WTC11 (cell line): ENCODE data around the gene TIPARP. TPM values are rescaled to one million over a fixed set of nuclear protein-coding genes. Genes with fewer than 3 reads are reported as not detected.

ENCODE experiments used
- ATAC-seq: fragments of 200-7000 bp; cut with Tn5 transposase; 2 replicates; pipeline ENCODE4 v1.10.0; 2021; ENCODE audit warnings: mild to moderate bottlenecking, moderate library complexity
- CTCF ChIA-PET: fragments of 300-600 bp; sonication (Branson Sonifier 250); formaldehyde crosslinking; loops from one replicate; lab custom pipeline; 2021; ENCODE audit warnings: antibody characterized with exemption; lab: Charles Lee
- POLR2A ChIA-PET: fragments of 350-600 bp; sonication (Branson Sonifier 250); formaldehyde crosslinking; loops from one replicate; lab custom pipeline; 2021; ENCODE audit warnings: antibody characterized with exemption; lab: Charles Lee
- DNase-seq: peaks from one replicate; pipeline ENCODE4 v3.0.0; 2021; ENCODE audit warnings: low spot score
- H3K27ac Mint-ChIP-seq: 2 replicates; pipeline ENCODE4 v1.8.0; 2021; ENCODE audit warnings: mixed read lengths
- H3K27me3 Mint-ChIP-seq: 2 replicates; pipeline ENCODE4 v1.8.0; 2021; ENCODE audit warnings: low read depth, mild to moderate bottlenecking, moderate library complexity, mixed read lengths
- H3K36me3 Mint-ChIP-seq: 2 replicates; pipeline ENCODE4 v1.8.0; 2021; ENCODE audit warnings: mixed read lengths
- H3K4me1 Mint-ChIP-seq: 2 replicates; pipeline ENCODE4 v1.8.0; 2022; ENCODE audit warnings: mixed read lengths
- H3K4me3 Mint-ChIP-seq: 2 replicates; pipeline ENCODE4 v1.8.0; 2021; ENCODE audit warnings: mild to moderate bottlenecking, moderate library complexity, mixed read lengths
- H3K9me3 Mint-ChIP-seq: 2 replicates; pipeline ENCODE4 v1.8.0; 2021; ENCODE audit warnings: mixed read lengths
- AR ChIP-seq: fragments of 250-450 bp; sonication (Bioruptor Pico); IDR thresholded peaks from 2 replicates; pipeline ENCODE4 v1.9.0; 2021; ENCODE audit warnings: mild to moderate bottlenecking
- ATF1 ChIP-seq: sonication (generic); formaldehyde crosslinking; IDR thresholded peaks from 2 replicates; pipeline ENCODE4 v1.8.1; 2023; ENCODE audit warnings: mild to moderate bottlenecking, moderate library complexity, missing genetic modification reagents
- ATF2 ChIP-seq: sonication (generic); formaldehyde crosslinking; IDR thresholded peaks from 2 replicates; pipeline ENCODE4 v1.8.1; 2022; ENCODE audit warnings: low read depth, missing genetic modification reagents, borderline replicate concordance
- CBFB ChIP-seq: sonication (generic); formaldehyde crosslinking; IDR thresholded peaks from 2 replicates; pipeline ENCODE4 v1.8.1; 2022; ENCODE audit warnings: mild to moderate bottlenecking, low read depth, missing genetic modification reagents
- CDX4 ChIP-seq: fragments of 250-450 bp; sonication (Bioruptor Pico); IDR thresholded peaks from 2 replicates; pipeline ENCODE4 v1.9.0; 2021; ENCODE audit warnings: moderate library complexity, mild to moderate bottlenecking, inconsistent platforms, borderline replicate concordance
- E2F5 ChIP-seq: sonication (generic); formaldehyde crosslinking; IDR thresholded peaks from 2 replicates; pipeline ENCODE4 v1.8.1; 2022; ENCODE audit warnings: mild to moderate bottlenecking, moderate library complexity, missing genetic modification reagents
- ERG ChIP-seq: fragments of 250-450 bp; sonication (Bioruptor Pico); IDR thresholded peaks from 2 replicates; pipeline ENCODE4 v1.8.0; 2021; ENCODE audit warnings: mild to moderate bottlenecking
- ESRRA ChIP-seq: sonication (generic); formaldehyde crosslinking; IDR thresholded peaks from 2 replicates; pipeline ENCODE4 v1.8.1; 2022; ENCODE audit warnings: mild to moderate bottlenecking, missing genetic modification reagents, borderline replicate concordance
- FOXP1 ChIP-seq: sonication (generic); formaldehyde crosslinking; IDR thresholded peaks from 2 replicates; pipeline ENCODE4 v1.8.0; 2022; ENCODE audit warnings: missing genetic modification reagents, mild to moderate bottlenecking, moderate library complexity, borderline replicate concordance
- HMGA2 ChIP-seq: fragments of 250-450 bp; sonication (Bioruptor Pico); IDR thresholded peaks from 2 replicates; pipeline ENCODE4 v1.4.0; 2021; ENCODE audit warnings: mild to moderate bottlenecking, moderate library complexity
- IRF1 ChIP-seq: sonication (generic); formaldehyde crosslinking; IDR thresholded peaks from 2 replicates; pipeline ENCODE4 v1.8.0; 2023; ENCODE audit warnings: missing genetic modification reagents
- MAX ChIP-seq: sonication (generic); formaldehyde crosslinking; IDR thresholded peaks from 2 replicates; pipeline ENCODE4 v1.8.0; 2022; ENCODE audit warnings: mild to moderate bottlenecking, missing genetic modification reagents
- RELA ChIP-seq: sonication (generic); formaldehyde crosslinking; IDR thresholded peaks from 2 replicates; pipeline ENCODE4 v1.8.1; 2022; ENCODE audit warnings: missing genetic modification reagents, mild to moderate bottlenecking, borderline replicate concordance
- RORB ChIP-seq: fragments of 250-450 bp; sonication (Bioruptor Pico); IDR thresholded peaks from 2 replicates; pipeline ENCODE4 v1.9.0; 2021; ENCODE audit warnings: mild to moderate bottlenecking
- ZBTB21 ChIP-seq: sonication (generic); formaldehyde crosslinking; IDR thresholded peaks from 2 replicates; pipeline ENCODE4 v1.8.1; 2023; ENCODE audit warnings: mild to moderate bottlenecking, missing genetic modification reagents, borderline replicate concordance
- ZBTB43 ChIP-seq: sonication (generic); formaldehyde crosslinking; IDR thresholded peaks from 2 replicates; pipeline ENCODE4 v1.8.1; 2023; ENCODE audit warnings: mild to moderate bottlenecking, missing genetic modification reagents
- ZNF121 ChIP-seq: sonication (generic); formaldehyde crosslinking; IDR thresholded peaks from 2 replicates; pipeline ENCODE4 v1.8.0; 2023; ENCODE audit warnings: missing genetic modification reagents
- ZNF281 ChIP-seq: sonication (generic); formaldehyde crosslinking; IDR thresholded peaks from 2 replicates; pipeline ENCODE4 v1.8.0; 2023; ENCODE audit warnings: mild to moderate bottlenecking, missing genetic modification reagents
- ZNF423 ChIP-seq: fragments of 250-450 bp; sonication (Bioruptor Pico); IDR thresholded peaks from 2 replicates; pipeline ENCODE4 v2.1.2; 2022; ENCODE audit warnings: mild to moderate bottlenecking, moderate library complexity
- total RNA-seq: library from RNA; stranded (reverse); gene quantifications from 3 replicates; pipeline ENCODE4 v1.2.3, GENCODE V29; 2021

Gene TIPARP
- total RNA-seq, 1 experiment from 2014 or later = 5.6 TPM

GRCh38 chr3:156627946-156628569 lies 46.3 kb upstream of the TIPARP start:
- H3K9me3 Mint-ChIP-seq = no peaks in the 10 kb centered on the region
- CTCF ChIA-PET = interaction anchor here (1.5 kb wide), 1 partner anchor 47 kb away, joined by 3 read pairs; no protein-coding TSS in a partner anchor
- peaks cover 32% of the 10 kb centered on the region for H3K4me1 Mint-ChIP-seq
- POLR2A ChIA-PET = interaction anchor here (0.8 to 1.1 kb wide), 2 partner anchors 9 to 72 kb away, joined by 3 to 4 read pairs; no protein-coding TSS in a partner anchor
- TF ChIP-seq ESRRA (CRISPR knock-in tag) (no peak), ERG (no peak), ZBTB21 (no peak), ATF1 (CRISPR knock-in tag) (no peak), IRF1 (CRISPR knock-in tag) (no peak), CDX4 (CRISPR knock-in tag) (no peak), RORB (CRISPR knock-in tag) (no peak), AR (CRISPR knock-in tag) (no peak), HMGA2 (CRISPR knock-in tag) (no peak), CBFB (CRISPR knock-in tag) (no peak)
- no peak overlapping the region for H3K4me3 Mint-ChIP-seq
- no peaks in the 10 kb centered on the region for H3K36me3 Mint-ChIP-seq
- ATAC-seq = no peak
- H3K27ac Mint-ChIP-seq = no peak overlapping the region
- H3K27me3 Mint-ChIP-seq = no peaks in the 10 kb centered on the region
- DNase-seq = no peak

GRCh38 chr3:156628836-156629618 lies 45.4 kb upstream of the TIPARP start:
- peaks cover 32% of the 10 kb centered on the region for H3K4me1 Mint-ChIP-seq
- no peak overlapping the region for H3K27ac Mint-ChIP-seq
- no peaks in the 10 kb centered on the region for H3K27me3 Mint-ChIP-seq
- H3K9me3 Mint-ChIP-seq = no peaks in the 10 kb centered on the region
- DNase-seq (no peak), ATAC-seq (no peak)
- no peak overlapping the region for H3K4me3 Mint-ChIP-seq
- POLR2A ChIA-PET = interaction anchor here (0.8 to 1.1 kb wide), 2 partner anchors 8 to 73 kb away, joined by 3 to 4 read pairs; no protein-coding TSS in a partner anchor
- CTCF ChIA-PET = no interaction called here
- no peaks in the 10 kb centered on the region for H3K36me3 Mint-ChIP-seq
- TF ChIP-seq ATF2 (CRISPR knock-in tag) = no peak
- no peak for TF ChIP-seq ZNF281 (CRISPR knock-in tag)
- TF ChIP-seq FOXP1 = no peak
- no peak for TF ChIP-seq ZBTB43 (CRISPR knock-in tag)
- TF ChIP-seq ZNF121 (CRISPR knock-in tag) = no peak
- no peak for TF ChIP-seq RELA (CRISPR knock-in tag)
- no peak for TF ChIP-seq E2F5 (CRISPR knock-in tag)
- TF ChIP-seq MAX = no peak
- no peak for TF ChIP-seq ZNF423 (CRISPR knock-in tag)
